Measurements from ENCODE around the gene KMT5C.
A peak's percentile ranks its signal among the peaks of the same experiment; 100 is the strongest.
"Not testable (repeated sequence)": the region's sequence is repeated elsewhere in the genome, so short reads cannot be mapped to it uniquely, and the experiment has no call there.

KMT5C gene

GRCh38 chr19:55315956-55316525, 23.6 kb upstream of the KMT5C start:
- no peak for DNase-seq

- DNase-seq = no peak
These were observed 23.0 kb upstream of the KMT5C start for GRCh38 chr19:55316646-55317045.

- DNase-seq = peak; percentile 59
These were observed 19.9 kb upstream of the KMT5C start for GRCh38 chr19:55319785-55320184.

- no peak for DNase-seq
These were observed 18.7 kb upstream of the KMT5C start for GRCh38 chr19:55320844-55321419.

GRCh38 chr19:55321466-55322137, 18.1 kb upstream of the KMT5C start:
- no peak for DNase-seq

- DNase-seq = no peak
These were observed 17.3 kb upstream of the KMT5C start for GRCh38 chr19:55322204-55322885.

GRCh38 chr19:55324662-55325061, 15.0 kb upstream of the KMT5C start:
- DNase-seq = no peak

- DNase-seq = no peak
These were observed 14.5 kb upstream of the KMT5C start, which contains the start of gene TMEM150B for GRCh38 chr19:55325172-55325571. TMEM150B (minus strand) TSS chr19:55325341; CDS start chr19:55321036, 4,305 bp downstream.

- not testable (repeated sequence) for DNase-seq
These were observed 10.8 kb upstream of the KMT5C start for GRCh38 chr19:55328774-55329318.

GRCh38 chr19:55329791-55330190, 9.9 kb upstream of the KMT5C start:
- not testable (repeated sequence) for DNase-seq

GRCh38 chr19:55333870-55334269, 5.8 kb upstream of the KMT5C start:
- DNase-seq = no peak

GRCh38 chr19:55336101-55336500, 3.6 kb upstream of the KMT5C start:
- DNase-seq = no peak

GRCh38 chr19:55339889-55340783, 460 bp downstream of the KMT5C start:
- DNase-seq = peak; percentile 54

- DNase-seq = peak; percentile 56
These were observed 1.1 kb downstream of the KMT5C start for GRCh38 chr19:55340784-55341147.

- no peak for DNase-seq
These were observed 1.5 kb downstream of the KMT5C start for GRCh38 chr19:55341171-55341588.

GRCh38 chr19:55341595-55342531, 2.2 kb downstream of the KMT5C start:
- DNase-seq = no peak

GRCh38 chr19:55344444-55344843, 4.8 kb downstream of the KMT5C start:
- no peak for DNase-seq

- no peak for DNase-seq
These were observed 5.6 kb downstream of the KMT5C start for GRCh38 chr19:55345101-55345817.

GRCh38 chr19:55345818-55346724, 6.4 kb downstream of the KMT5C start:
- no peak for DNase-seq

Data from right kidney (tissue), 1 donor.